ENCODE measurements around the gene EFCAB12. TPM values are rescaled to one million over a fixed set of nuclear protein-coding genes. Genes with fewer than 3 reads are reported as not detected.
A peak's percentile ranks its signal among the peaks of the same experiment; 100 is the strongest.

The EFCAB12 gene
- total and polyA plus RNA-seq, 2 experiments from 2014 or later = 0.19 to 0.20 TPM

- DNase-seq (ENCODE audit: low spot score) = no peak
- no peaks in the 10 kb centered on the region for H3K9me3 ChIP-seq (ENCODE audit: low read depth)
- no peaks in the 10 kb centered on the region for H3K36me3 ChIP-seq (replicated peaks; ENCODE audit: insufficient read depth, low read depth)
- H2AFZ ChIP-seq = no peak overlapping the region
- no peaks in the 10 kb centered on the region for H4K20me1 ChIP-seq (ENCODE audit: insufficient read depth, poor library complexity, severe bottlenecking)
- no peaks in the 10 kb centered on the region for H3K9me2 ChIP-seq (replicated peaks; ENCODE audit: insufficient read depth)
- H3K79me2 ChIP-seq = peaks cover 25% of the 10 kb centered on the region
- no peak overlapping the region for H3K27ac ChIP-seq
- no peak overlapping the region for H3K4me3 ChIP-seq
- no peaks in the 10 kb centered on the region for H3K4me1 ChIP-seq (ENCODE audit: insufficient read depth)
- TF ChIP-seq, protein P1, sequence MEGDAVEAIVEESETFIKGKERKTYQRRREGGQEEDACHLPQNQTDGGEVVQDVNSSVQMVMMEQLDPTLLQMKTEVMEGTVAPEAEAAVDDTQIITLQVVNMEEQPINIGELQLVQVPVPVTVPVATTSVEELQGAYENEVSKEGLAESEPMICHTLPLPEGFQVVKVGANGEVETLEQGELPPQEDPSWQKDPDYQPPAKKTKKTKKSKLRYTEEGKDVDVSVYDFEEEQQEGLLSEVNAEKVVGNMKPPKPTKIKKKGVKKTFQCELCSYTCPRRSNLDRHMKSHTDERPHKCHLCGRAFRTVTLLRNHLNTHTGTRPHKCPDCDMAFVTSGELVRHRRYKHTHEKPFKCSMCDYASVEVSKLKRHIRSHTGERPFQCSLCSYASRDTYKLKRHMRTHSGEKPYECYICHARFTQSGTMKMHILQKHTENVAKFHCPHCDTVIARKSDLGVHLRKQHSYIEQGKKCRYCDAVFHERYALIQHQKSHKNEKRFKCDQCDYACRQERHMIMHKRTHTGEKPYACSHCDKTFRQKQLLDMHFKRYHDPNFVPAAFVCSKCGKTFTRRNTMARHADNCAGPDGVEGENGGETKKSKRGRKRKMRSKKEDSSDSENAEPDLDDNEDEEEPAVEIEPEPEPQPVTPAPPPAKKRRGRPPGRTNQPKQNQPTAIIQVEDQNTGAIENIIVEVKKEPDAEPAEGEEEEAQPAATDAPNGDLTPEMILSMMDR (IDR thresholded peaks at IDR 0.05; ENCODE audit: poor library complexity) = no peak
- TF ChIP-seq EZH2 (IDR thresholded peaks at IDR 0.05; ENCODE audit: borderline replicate concordance) (no peak), EZH2phosphoT487 (IDR thresholded peaks at IDR 0.05; ENCODE audit: low read depth, severe bottlenecking, unreplicated experiment) (no peak)
- no peak overlapping the region for H3K4me2 ChIP-seq
- no peaks in the 10 kb centered on the region for H3K27me3 ChIP-seq
- WGBS (ENCODE audit: low lambda C conversion rate, missing lambda C conversion rate) = 92% methylated on average over 7 of the region's 7 CpGs
Measured at GRCh38 chr3:129432036-129432435, 3.6 kb upstream of the EFCAB12 start.

DNA sequence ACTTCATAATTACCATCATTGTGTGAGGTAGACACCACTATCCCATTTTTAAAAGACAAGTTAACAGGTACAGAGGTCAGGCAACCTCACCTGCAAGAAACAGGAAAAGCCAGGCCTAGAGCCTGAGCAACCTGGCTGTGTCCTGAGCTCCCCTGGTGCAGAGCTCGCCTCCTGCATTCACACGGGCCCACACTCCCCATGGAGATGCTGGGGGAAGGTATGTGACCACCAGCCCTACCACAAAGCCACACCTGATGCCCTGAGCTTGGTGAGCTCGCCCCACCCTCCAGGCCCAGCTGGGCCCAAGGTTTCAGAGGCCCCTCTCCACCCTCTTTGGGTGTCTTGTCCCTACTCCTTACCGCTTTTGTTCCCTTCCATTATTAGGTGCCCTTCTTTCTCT is 1.2 kb upstream of the EFCAB12 start:
- no peaks in the 10 kb centered on the region for H3K36me3 ChIP-seq (replicated peaks; ENCODE audit: insufficient read depth, low read depth)
- H3K79me2 ChIP-seq = peaks cover 1% of the 10 kb centered on the region
- no peaks in the 10 kb centered on the region for H3K27me3 ChIP-seq
- no peaks in the 10 kb centered on the region for H3K4me1 ChIP-seq (ENCODE audit: insufficient read depth)
- H4K20me1 ChIP-seq (ENCODE audit: insufficient read depth, poor library complexity, severe bottlenecking) = no peaks in the 10 kb centered on the region
- DNase-seq (ENCODE audit: low spot score) = no peak
- 83% methylated on average over 4 of the region's 4 CpGs for WGBS (ENCODE audit: low lambda C conversion rate, missing lambda C conversion rate)
- no peak overlapping the region for H3K4me3 ChIP-seq
- H2AFZ ChIP-seq = no peak overlapping the region
- no peaks in the 10 kb centered on the region for H3K9me2 ChIP-seq (replicated peaks; ENCODE audit: insufficient read depth)
- no peak for TF ChIP-seq EZH2 (IDR thresholded peaks at IDR 0.05; ENCODE audit: borderline replicate concordance)
- TF ChIP-seq, protein P1 (IDR thresholded peaks at IDR 0.05; ENCODE audit: poor library complexity) = no peak
- TF ChIP-seq EZH2phosphoT487 (IDR thresholded peaks at IDR 0.05; ENCODE audit: low read depth, severe bottlenecking, unreplicated experiment) = no peak
- H3K4me2 ChIP-seq = no peak overlapping the region
- no peaks in the 10 kb centered on the region for H3K9me3 ChIP-seq (ENCODE audit: low read depth)
- H3K27ac ChIP-seq = no peak overlapping the region

DNA sequence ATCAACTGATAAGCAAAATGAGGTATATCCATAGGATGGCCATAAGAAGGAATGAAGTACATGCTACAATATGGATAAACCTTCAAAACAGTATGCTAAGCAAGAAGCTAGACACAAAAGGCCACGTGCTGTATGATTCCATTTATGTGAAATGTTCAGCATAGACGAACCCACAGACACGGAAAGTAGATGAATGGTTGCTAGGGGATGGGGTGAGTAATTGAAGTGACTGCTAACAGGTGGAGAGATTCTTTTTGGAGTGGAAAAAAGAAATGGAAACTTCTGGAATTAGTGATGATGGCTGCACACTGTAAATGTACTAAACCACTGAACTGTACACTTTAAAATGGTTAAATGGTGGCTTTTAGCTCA is 630 bp upstream of the EFCAB12 start:
- Histone ChIP-seq H3K4me2 (peak overlapping the region; percentile 95), H3K27ac (peak overlapping the region; percentile 47), H3K27me3 (no peaks in the 10 kb centered on the region), H4K20me1 (ENCODE audit: insufficient read depth, poor library complexity, severe bottlenecking) (no peaks in the 10 kb centered on the region), H3K4me1 (ENCODE audit: insufficient read depth) (no peaks in the 10 kb centered on the region), H3K9me2 (replicated peaks; ENCODE audit: insufficient read depth) (no peaks in the 10 kb centered on the region), H3K9me3 (ENCODE audit: low read depth) (no peaks in the 10 kb centered on the region), H3K4me3 (no peak overlapping the region), H3K36me3 (replicated peaks; ENCODE audit: insufficient read depth, low read depth) (no peaks in the 10 kb centered on the region), H2AFZ (peak overlapping the region; percentile 42), H3K79me2 (no peaks in the 10 kb centered on the region)
- no peak for DNase-seq (ENCODE audit: low spot score)
- TF ChIP-seq EZH2phosphoT487 (IDR thresholded peaks at IDR 0.05; ENCODE audit: low read depth, severe bottlenecking, unreplicated experiment) = no peak
- TF ChIP-seq EZH2 (IDR thresholded peaks at IDR 0.05; ENCODE audit: borderline replicate concordance) = no peak
- TF ChIP-seq, protein P1 (IDR thresholded peaks at IDR 0.05; ENCODE audit: poor library complexity) = no peak
- WGBS (ENCODE audit: low lambda C conversion rate, missing lambda C conversion rate) = 92% methylated on average over 3 of the region's 3 CpGs

- 29% methylated on average over 8 of the region's 8 CpGs for WGBS (ENCODE audit: low lambda C conversion rate, missing lambda C conversion rate)
- no peaks in the 10 kb centered on the region for H3K36me3 ChIP-seq (replicated peaks; ENCODE audit: insufficient read depth, low read depth)
- TF ChIP-seq, protein P1 (IDR thresholded peaks at IDR 0.05; ENCODE audit: poor library complexity) = no peak
- TF ChIP-seq EZH2phosphoT487 (IDR thresholded peaks at IDR 0.05; ENCODE audit: low read depth, severe bottlenecking, unreplicated experiment) (no peak), EZH2 (IDR thresholded peaks at IDR 0.05; ENCODE audit: borderline replicate concordance) (no peak)
- no peaks in the 10 kb centered on the region for H3K4me1 ChIP-seq (ENCODE audit: insufficient read depth)
- H3K27me3 ChIP-seq = no peaks in the 10 kb centered on the region
- H3K27ac ChIP-seq = no peak overlapping the region
- no peak for DNase-seq (ENCODE audit: low spot score)
- H3K4me3 ChIP-seq = peak overlapping the region; percentile 43
- H3K9me3 ChIP-seq (ENCODE audit: low read depth) = no peaks in the 10 kb centered on the region
- H3K9me2 ChIP-seq (replicated peaks; ENCODE audit: insufficient read depth) = no peaks in the 10 kb centered on the region
- no peaks in the 10 kb centered on the region for H4K20me1 ChIP-seq (ENCODE audit: insufficient read depth, poor library complexity, severe bottlenecking)
- H2AFZ ChIP-seq = peak overlapping the region; percentile 26
- H3K79me2 ChIP-seq = no peaks in the 10 kb centered on the region
- peak overlapping the region; percentile 95 for H3K4me2 ChIP-seq
Measured at GRCh38 chr3:129428007-129428375, 445 bp downstream of the EFCAB12 start.
